BLaER1 treated with 17β-estradiol and CSF1 and Interleukin-3, amounts not matched to agents 10 nM and 100 nM (cell line): Measurements from ENCODE around the gene NANOS1.
A peak's percentile ranks its signal among the peaks of the same experiment; 100 is the strongest.

Experiments
- H3K27ac ChIP-seq, 11 experiments: shearing (Covaris generic); formaldehyde crosslinking; 2 replicates each; pipeline ENCODE4 v1.8.1; 2022
- H3K27me3 ChIP-seq, 11 experiments: shearing (Covaris generic); formaldehyde crosslinking; 2 replicates each; pipeline ENCODE4 v1.8.1; 2022
- H3K36me3 ChIP-seq, 11 experiments: shearing (Covaris generic); formaldehyde crosslinking; 2 replicates each; pipeline ENCODE4 v1.8.1; 2022
- H3K4me1 ChIP-seq, 10 experiments: shearing (Covaris generic); formaldehyde crosslinking; 2 replicates each; pipeline ENCODE4 v1.8.1; 2022
- H3K4me2 ChIP-seq, 11 experiments: shearing (Covaris generic); formaldehyde crosslinking; 2 replicates each; pipeline ENCODE4 v1.8.1; 2022
- H3K4me3 ChIP-seq, 10 experiments: shearing (Covaris generic); formaldehyde crosslinking; 2 replicates each; pipeline ENCODE4 v1.8.1; 2022
- H3K9ac ChIP-seq, 11 experiments: shearing (Covaris generic); formaldehyde crosslinking; 2 replicates each; pipeline ENCODE4 v1.8.1; 2022
- H3K9me3 ChIP-seq, 11 experiments: shearing (Covaris generic); formaldehyde crosslinking; replicated peaks in 1 of 11; 2 replicates each; pipeline ENCODE4 v1.8.1; 2022
- H4K20me1 ChIP-seq, 11 experiments: shearing (Covaris generic); formaldehyde crosslinking; 2 replicates each; pipeline ENCODE4 v1.8.1; 2022
- Cebpa-rat ChIP-seq, 11 experiments: shearing (Covaris generic); IDR thresholded peaks; 2 replicates each; pipeline ENCODE4 v1.8.1; 2022

NANOS1 gene

DNA sequence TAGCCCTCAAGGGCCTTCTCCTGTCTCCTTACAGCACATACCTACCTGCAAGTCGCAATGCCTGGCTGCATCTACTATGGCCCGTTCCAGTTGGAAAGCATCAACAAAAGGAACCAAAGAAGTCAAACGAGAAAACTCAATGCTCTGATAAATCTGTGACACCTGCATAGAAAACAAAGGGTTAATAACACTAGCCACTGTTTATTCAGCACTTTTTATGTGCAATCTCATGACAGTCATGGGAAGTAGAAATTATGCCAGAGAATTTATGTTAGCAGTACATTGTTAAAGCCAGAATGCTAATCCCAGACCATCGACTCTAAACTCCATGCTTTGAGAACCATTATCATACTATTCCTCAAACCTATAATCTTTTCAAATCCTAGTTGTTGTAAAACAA is 30.0 kb downstream of the NANOS1 start:
- Histone ChIP-seq H4K20me1 (peaks cover 91 to 100% (median 100%) of the 10 kb centered on the region in 11 experiments), H3K36me3 (peaks cover 99 to 100% (median 100%) of the 10 kb centered on the region in 11 experiments), H3K4me2 (no peak overlapping the region), H3K4me3 (no peak overlapping the region), H3K9ac (no peak overlapping the region), H3K27me3 (no peaks in the 10 kb centered on the region), H3K4me1 (peaks cover 0 to 7% (median 0%) of the 10 kb centered on the region in 10 experiments; a peak in 1 of 20 replicates), H3K27ac (no peak overlapping the region), H3K9me3 (peaks cover 0 to 6% (median 0%) of the 10 kb centered on the region in 11 experiments; a peak in 2 of 22 replicates)
- TF ChIP-seq Cebpa-rat (IDR thresholded peaks at IDR 0.05), result no peak

DNA sequence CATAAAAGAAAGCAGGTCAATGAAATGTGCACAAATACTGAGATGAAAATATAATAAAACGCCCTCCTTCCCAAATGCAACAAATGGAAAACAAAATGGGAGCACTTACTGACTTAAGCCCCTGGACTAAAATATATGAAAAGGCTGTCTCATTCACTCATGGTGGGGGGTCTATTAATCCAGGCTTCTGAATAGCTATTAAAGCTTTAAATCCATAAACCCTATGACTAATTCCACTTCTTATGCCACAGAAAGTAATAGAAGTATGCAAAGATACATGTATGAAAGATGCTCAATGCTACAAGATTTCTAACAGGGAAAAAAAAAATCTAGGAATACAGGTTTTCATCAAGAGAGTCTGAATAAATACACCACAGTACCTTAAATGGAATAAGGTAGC is 30.6 kb downstream of the NANOS1 start:
- TF ChIP-seq Cebpa-rat (IDR thresholded peaks at IDR 0.05), result no peak
- Histone ChIP-seq H3K4me3 (no peak overlapping the region), H4K20me1 (peaks cover 91 to 100% (median 100%) of the 10 kb centered on the region in 11 experiments), H3K27me3 (no peaks in the 10 kb centered on the region), H3K4me1 (peaks cover 0 to 7% (median 0%) of the 10 kb centered on the region in 10 experiments; a peak in 1 of 20 replicates), H3K36me3 (peaks cover 99 to 100% (median 100%) of the 10 kb centered on the region in 11 experiments), H3K4me2 (no peak overlapping the region), H3K9me3 (peaks cover 0 to under 1% (median 0%) of the 10 kb centered on the region in 11 experiments; a peak in 1 of 22 replicates), H3K9ac (no peak overlapping the region), H3K27ac (no peak overlapping the region)

DNA sequence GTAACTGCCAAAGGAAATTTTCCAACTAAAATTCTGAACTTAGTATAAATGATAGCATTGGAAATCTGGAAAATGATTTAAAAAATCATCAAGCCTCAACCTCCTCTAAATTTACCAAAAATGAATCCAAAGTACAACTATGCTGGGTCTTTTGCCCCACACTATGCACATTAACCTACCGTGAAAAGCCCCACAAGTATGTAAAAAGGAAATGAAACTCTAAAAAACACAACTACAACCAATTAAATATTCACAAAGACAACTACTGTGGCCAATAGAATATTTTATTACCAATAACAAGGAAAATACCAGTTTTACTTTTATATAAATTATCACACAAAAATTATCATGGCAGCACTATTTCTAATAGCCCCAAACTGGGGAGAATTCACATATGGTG is 31.8 kb downstream of the NANOS1 start:
- H3K36me3 ChIP-seq, result peaks cover 98 to 100% (median 100%) of the 10 kb centered on the region in 11 experiments
- peaks cover 84 to 100% (median 100%) of the 10 kb centered on the region in 11 experiments for H4K20me1 ChIP-seq
- H3K4me1 ChIP-seq, result peaks cover 0 to 7% (median 0%) of the 10 kb centered on the region in 10 experiments; a peak in 1 of 20 replicates
- no peak overlapping the region for H3K4me2 ChIP-seq
- no peaks in the 10 kb centered on the region for H3K27me3 ChIP-seq
- no peak overlapping the region for H3K9ac ChIP-seq
- no peak overlapping the region for H3K4me3 ChIP-seq
- no peak overlapping the region for H3K27ac ChIP-seq
- no peaks in the 10 kb centered on the region for H3K9me3 ChIP-seq
- no peak for TF ChIP-seq Cebpa-rat (IDR thresholded peaks at IDR 0.05)

DNA sequence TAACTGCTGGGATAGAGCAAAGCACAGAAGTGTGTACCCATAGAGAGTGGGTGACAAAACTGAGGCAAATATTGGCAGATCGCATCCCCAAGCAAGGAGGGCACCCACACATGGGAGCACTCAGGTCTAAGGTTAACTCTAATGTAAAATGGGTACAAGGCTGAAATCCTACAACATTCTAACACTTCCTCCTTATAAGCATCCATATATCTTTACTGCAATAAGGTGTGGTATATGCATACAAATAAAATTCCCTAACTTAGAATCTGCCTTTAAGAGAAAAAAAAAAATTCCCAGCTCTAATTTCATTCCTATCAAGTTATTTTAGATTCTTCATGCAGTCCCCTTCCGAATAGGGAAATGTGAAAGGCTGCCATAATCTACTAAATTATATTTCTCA is 32.4 kb downstream of the NANOS1 start:
- Histone ChIP-seq H3K4me3 (no peak overlapping the region), H3K27ac (no peak overlapping the region), H3K9ac (no peak overlapping the region), H3K36me3 (peaks cover 98 to 100% (median 100%) of the 10 kb centered on the region in 11 experiments), H3K9me3 (no peaks in the 10 kb centered on the region), H3K27me3 (no peaks in the 10 kb centered on the region), H3K4me2 (no peak overlapping the region), H3K4me1 (peaks cover 0 to 7% (median 0%) of the 10 kb centered on the region in 10 experiments; a peak in 1 of 20 replicates), H4K20me1 (peaks cover 86 to 100% (median 100%) of the 10 kb centered on the region in 11 experiments)
- no peak for TF ChIP-seq Cebpa-rat (IDR thresholded peaks at IDR 0.05)

DNA sequence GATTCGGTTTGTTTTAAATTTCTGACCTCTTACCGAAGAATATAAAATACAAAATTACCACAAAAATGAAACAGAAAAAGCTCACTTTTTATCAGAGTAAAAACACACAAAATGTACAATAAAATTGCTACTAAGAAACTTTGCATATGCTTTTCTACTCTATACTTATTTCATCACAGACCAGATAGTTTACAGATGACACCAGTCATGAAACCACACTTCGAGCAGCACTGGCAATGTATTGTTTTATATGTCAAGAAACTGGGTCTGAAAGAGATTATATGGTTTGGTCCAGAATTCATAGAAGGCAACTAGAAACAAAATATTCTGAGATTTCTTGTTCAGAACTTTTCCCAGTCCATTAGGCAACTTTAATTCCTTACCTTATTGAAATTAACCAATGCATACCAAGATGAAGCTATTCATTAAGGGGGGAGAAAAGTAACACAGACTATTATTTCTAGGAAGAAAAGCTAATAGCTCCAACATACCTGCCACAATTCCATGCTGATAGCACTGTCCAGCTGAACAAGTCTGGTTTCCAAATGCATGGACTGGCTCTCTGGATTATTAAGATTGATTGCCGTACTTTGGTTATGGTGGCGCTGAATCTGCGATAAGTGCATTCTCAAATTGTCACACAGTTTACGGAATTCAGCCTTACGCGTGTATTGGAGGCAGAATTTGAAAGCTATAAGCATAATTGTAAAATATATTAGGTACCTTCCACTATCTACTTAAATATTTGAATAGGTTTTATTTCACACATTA is 41.1 kb downstream of the NANOS1 start:
- no peaks in the 10 kb centered on the region for H3K9me3 ChIP-seq
- TF ChIP-seq Cebpa-rat (IDR thresholded peaks at IDR 0.05), result no peak
- no peak overlapping the region for H3K4me2 ChIP-seq
- peaks cover 92 to 99% (median 97%) of the 10 kb centered on the region in 11 experiments for H3K36me3 ChIP-seq
- H3K27me3 ChIP-seq, result no peaks in the 10 kb centered on the region
- no peak overlapping the region for H3K27ac ChIP-seq
- H4K20me1 ChIP-seq, result peaks cover 96 to 100% (median 100%) of the 10 kb centered on the region in 11 experiments
- H3K9ac ChIP-seq, result no peak overlapping the region
- no peak overlapping the region for H3K4me3 ChIP-seq
- no peaks in the 10 kb centered on the region; a peak in 1 of 20 replicates for H3K4me1 ChIP-seq

DNA sequence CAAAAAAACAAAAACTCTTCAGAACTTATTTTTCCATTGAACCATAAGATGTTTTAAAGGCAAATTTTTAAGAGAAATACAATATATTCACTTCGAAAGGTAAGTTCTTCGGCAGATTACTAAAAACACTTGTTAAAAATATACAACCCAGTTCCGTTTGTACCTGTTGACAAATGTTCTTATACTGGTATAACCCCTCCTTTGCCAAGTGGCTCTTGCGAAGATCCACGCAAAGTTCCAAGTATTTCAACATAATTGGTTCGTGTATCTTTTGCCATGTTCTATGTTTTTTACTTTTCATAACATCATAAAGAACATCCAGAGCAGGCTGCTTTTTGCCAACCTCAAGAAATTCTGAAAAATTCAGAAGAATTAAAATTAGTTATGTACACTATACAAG is 44.1 kb downstream of the NANOS1 start:
- no peak overlapping the region for H3K27ac ChIP-seq
- H3K9ac ChIP-seq, result no peak overlapping the region
- peaks cover 21 to 29% (median 22%) of the 10 kb centered on the region in 10 experiments for H3K4me1 ChIP-seq
- H3K4me3 ChIP-seq, result no peak overlapping the region
- TF ChIP-seq Cebpa-rat (IDR thresholded peaks at IDR 0.05), result no peak
- H3K9me3 ChIP-seq, result peaks cover 0 to 9% (median 0%) of the 10 kb centered on the region in 11 experiments; a peak in 7 of 22 replicates
- peaks cover 63 to 95% (median 93%) of the 10 kb centered on the region in 11 experiments for H3K36me3 ChIP-seq
- no peak overlapping the region for H3K4me2 ChIP-seq
- no peaks in the 10 kb centered on the region for H3K27me3 ChIP-seq
- H4K20me1 ChIP-seq, result peaks cover 99 to 100% (median 100%) of the 10 kb centered on the region in 11 experiments

DNA sequence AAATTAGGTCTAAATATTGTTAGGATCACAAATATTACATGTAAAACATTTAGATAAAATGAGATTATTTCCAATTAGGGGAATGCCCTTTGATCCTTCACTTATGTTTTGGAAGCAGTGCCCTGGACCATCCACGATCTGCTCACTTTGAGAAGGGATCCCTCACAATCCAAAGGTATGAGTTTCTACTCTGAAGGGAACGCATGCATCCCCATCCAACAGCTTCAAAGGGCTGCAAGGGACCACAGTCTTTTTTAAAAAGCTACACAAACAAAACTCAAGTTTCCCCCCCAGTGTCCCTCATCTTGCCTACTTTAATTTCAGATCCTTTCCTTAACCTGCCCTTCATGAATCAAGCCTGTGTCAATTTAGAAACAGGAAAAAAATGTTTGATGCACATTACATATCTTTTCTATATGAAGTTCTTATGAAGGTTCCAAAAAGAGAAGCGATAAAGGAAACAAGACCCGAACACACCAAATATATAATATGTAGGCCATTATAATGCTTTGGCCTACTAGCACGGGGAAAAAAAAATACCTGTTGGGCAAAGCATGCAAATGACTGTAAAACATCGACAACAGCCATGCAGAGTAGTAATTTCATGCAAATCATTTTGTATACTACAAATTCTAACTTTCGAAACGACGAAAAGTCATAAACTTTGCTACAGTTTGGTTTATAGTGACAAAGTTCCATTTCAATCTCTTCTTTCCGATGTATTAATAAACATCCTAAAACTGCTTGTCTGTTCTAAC is 49.1 kb downstream of the NANOS1 start:
- H3K9ac ChIP-seq, result peak overlapping the region; percentile 99 to 100 (median 100)
- H3K27ac ChIP-seq, result peak overlapping the region in 10 of 11 experiments; percentile 98 to 100 (median 100); a peak in 17 of 22 replicates
- H4K20me1 ChIP-seq, result peaks cover 63 to 69% (median 67%) of the 10 kb centered on the region in 11 experiments
- H3K4me1 ChIP-seq, result peaks cover 34 to 50% (median 43%) of the 10 kb centered on the region in 10 experiments
- peak overlapping the region; percentile 87 to 100 (median 94) for H3K4me3 ChIP-seq
- H3K9me3 ChIP-seq, result peaks cover 0 to 9% (median 0%) of the 10 kb centered on the region in 11 experiments; a peak in 7 of 22 replicates
- no peaks in the 10 kb centered on the region for H3K27me3 ChIP-seq
- no peak for TF ChIP-seq Cebpa-rat (IDR thresholded peaks at IDR 0.05)
- H3K4me2 ChIP-seq, result peak overlapping the region; percentile 83 to 99 (median 85)
- H3K36me3 ChIP-seq, result peaks cover 12 to 56% (median 48%) of the 10 kb centered on the region in 11 experiments

DNA sequence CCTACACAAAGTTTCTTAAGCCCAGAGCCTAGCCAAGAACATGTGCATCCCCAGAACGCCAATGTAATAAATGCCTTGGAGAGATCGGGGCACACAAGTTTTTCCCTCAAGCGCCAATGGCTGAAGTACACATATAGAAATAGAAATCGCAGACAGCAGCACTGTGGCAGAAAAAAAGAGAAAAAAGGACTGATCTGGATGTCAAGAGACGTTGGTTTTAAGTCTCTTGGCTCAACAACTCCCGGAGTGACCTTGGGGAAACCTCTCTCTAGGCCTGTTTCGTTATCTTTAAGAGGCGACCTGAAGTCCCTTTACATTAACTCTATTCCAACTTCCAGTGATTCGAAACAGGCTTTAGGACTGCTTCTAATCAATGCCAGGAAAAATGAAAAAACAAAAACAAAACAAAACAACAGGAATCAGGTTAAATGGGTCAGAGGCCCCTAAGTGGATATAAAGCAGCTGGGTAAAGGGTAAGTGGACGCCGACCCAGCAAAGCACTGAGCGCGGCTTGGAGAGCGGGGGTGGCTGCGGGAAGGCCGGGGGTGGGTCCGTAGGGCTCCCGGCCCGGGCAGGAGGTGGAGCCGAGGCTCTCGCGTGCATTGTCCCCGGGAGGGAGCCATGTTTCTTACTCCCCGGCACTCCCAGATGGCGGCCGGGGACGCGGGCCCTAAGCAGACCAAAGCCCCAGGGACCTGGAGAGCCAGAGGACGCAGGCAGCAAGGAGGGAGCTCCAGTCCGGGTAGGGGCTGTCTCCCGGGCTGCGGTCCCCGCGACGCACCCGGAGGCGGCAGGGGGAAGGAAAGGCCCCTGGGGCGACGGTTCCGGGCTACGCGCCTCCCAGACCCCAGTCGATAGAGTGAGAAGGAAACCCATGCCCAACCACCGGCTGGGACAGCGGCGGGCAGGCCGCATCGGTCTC is 50.3 kb downstream of the NANOS1 start:
- peak overlapping the region; percentile 87 to 100 (median 94) for H3K4me3 ChIP-seq
- H3K4me2 ChIP-seq, result peak overlapping the region; percentile 83 to 99 (median 85)
- peaks cover 0 to 43% (median 35%) of the 10 kb centered on the region in 11 experiments; a peak in 20 of 22 replicates for H3K36me3 ChIP-seq
- peaks cover 51 to 57% (median 54%) of the 10 kb centered on the region in 11 experiments for H4K20me1 ChIP-seq
- H3K9me3 ChIP-seq, result peaks cover 0 to 9% (median 0%) of the 10 kb centered on the region in 11 experiments; a peak in 7 of 22 replicates
- no peak for TF ChIP-seq Cebpa-rat (IDR thresholded peaks at IDR 0.05)
- H3K27me3 ChIP-seq, result no peaks in the 10 kb centered on the region
- peak overlapping the region; percentile 98 to 100 (median 100) for H3K27ac ChIP-seq
- peaks cover 34 to 57% (median 43%) of the 10 kb centered on the region in 10 experiments for H3K4me1 ChIP-seq
- peak overlapping the region; percentile 99 to 100 (median 100) for H3K9ac ChIP-seq
